ENCODE measurements around the gene B4GALNT4.
A peak's percentile ranks its signal among the peaks of the same experiment; 100 is the strongest.
"Not testable (repeated sequence)": the region's sequence is repeated elsewhere in the genome, so short reads cannot be mapped to it uniquely, and the experiment has no call there.

B4GALNT4 gene

DNA sequence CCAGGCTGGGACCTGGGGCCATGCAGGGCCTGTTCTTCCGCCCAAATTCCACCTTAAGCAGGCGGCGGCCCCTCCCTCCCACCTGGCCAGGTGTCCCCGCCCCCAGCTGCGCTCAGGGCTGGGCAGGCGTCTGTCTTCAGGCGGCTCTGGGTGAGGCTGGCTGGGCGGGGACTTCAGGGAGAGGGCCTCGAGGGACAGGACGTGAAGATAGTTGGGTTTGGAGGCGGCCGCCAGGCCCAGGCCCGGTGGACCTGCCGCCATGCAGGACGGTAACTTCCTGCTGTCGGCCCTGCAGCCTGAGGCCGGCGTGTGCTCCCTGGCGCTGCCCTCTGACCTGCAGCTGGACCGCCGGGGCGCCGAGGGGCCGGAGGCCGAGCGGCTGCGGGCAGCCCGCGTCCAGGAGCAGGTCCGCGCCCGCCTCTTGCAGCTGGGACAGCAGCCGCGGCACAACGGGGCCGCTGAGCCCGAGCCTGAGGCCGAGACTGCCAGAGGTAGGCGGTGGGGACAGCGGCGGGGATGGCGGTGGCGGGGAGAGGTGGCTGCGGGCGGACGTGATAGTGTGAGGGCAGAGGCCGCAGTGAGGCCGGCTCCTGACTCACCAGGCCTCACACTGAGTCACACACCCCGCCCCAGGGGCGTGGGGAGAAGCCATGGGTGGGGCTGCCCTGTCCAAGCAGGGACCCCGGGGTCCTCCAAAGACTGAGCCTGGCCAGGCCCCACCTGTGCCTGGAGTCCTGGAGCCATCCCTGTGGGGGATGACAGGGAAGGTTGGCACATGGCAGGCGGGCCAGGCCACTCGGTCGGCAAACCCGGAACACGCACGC lies 24.9 kb downstream of the B4GALNT4 start, which contains the start of gene PKP3:
Gene PKP3, plus strand, starts transcription at position 176 of the 824 bp plus-strand sequence. Its CDS starts 84 bp downstream, at position 260.
- DNase-seq, result no peak

DNA sequence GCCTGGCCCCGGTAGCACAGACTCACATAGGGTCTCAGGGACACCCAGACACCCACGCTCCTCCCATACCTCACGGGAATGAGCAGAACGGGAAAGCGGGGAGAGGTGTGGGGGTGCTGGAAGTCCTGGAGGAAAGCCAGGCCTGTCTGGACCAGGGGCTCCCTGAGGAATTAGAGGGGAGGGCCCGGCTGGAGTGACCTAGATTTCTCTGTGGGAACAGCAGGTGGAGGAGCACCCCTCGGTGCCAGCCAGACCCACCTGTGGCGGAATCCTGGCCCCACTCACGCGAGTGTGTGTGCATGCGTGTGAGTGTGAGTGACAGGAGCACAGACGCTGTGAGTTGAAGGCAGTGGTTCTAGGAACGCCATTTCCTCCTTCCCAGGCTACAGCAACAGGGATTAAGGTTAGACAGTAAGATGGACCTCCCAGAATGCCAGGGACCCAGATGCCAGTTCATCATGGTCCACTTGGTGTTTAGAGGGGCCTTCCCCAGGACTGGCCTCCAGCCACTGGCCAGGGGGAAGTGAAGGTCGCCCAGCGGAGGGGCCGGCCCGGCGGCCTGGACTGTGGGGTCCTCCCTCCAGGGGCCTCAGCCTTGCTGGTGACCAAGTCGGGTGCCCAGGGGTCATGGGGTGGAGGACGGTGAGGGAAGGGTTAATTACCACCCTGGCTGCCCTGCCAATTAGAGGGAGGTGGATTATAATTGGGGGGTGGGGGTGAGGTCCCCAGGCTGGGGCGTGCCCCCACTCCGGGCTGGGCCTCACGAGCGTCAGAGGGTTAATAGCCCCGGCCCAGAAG lies 25.8 kb downstream of the B4GALNT4 start:
- DNase-seq, result no peak

DNA sequence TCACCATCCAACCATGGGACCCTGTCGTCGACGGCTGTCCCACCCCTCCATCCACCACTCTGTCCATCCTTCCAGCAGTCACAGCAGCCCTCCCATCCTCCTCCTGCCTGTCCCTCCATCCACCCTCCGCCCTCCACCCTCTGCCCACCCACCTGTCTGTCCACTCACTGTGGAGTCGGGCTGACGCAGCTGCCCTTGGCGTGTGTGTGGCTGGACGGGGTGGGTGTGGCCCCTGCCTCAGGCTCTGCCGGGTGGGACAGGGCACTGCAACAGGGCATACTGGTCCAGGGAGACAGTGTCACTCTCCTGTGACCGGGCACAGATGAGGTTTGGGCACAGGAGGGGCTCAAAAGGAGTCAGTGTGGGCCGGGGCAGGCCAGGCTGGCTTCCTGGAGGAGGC lies 26.6 kb downstream of the B4GALNT4 start:
- no peak for DNase-seq

DNA sequence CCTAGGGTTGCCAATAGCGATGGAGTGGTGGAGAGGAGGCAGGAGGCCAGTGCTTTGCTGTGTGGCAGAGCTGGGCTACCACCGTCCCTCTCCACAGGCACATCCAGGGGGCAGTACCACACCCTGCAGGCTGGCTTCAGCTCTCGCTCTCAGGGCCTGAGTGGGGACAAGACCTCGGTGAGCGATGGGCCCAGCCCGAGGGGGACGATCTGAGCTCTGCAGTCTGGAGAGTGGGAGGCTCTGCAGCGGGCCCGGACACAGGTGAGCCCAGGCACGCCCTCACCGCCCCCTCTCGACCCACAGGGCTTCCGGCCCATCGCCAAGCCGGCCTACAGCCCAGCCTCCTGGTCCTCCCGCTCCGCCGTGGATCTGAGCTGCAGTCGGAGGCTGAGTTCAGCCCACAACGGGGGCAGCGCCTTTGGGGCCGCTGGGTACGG lies 27.2 kb downstream of the B4GALNT4 start:
- no peak for DNase-seq

DNA sequence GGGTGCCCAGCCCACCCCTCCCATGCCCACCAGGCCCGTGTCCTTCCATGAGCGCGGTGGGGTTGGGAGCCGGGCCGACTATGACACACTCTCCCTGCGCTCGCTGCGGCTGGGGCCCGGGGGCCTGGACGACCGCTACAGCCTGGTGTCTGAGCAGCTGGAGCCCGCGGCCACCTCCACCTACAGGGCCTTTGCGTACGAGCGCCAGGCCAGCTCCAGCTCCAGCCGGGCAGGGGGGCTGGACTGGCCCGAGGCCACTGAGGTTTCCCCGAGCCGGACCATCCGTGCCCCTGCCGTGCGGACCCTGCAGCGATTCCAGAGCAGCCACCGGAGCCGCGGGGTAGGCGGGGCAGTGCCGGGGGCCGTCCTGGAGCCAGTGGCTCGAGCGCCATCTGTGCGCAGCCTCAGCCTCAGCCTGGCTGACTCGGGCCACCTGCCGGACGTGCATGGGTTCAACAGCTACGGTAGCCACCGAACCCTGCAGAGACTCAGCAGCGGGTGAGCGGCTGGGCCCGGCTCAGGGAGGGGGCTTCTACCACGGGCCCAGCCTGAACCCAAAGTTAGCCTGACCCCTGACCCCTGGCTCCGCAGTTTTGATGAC lies 27.7 kb downstream of the B4GALNT4 start:
- no peak for DNase-seq

DNA sequence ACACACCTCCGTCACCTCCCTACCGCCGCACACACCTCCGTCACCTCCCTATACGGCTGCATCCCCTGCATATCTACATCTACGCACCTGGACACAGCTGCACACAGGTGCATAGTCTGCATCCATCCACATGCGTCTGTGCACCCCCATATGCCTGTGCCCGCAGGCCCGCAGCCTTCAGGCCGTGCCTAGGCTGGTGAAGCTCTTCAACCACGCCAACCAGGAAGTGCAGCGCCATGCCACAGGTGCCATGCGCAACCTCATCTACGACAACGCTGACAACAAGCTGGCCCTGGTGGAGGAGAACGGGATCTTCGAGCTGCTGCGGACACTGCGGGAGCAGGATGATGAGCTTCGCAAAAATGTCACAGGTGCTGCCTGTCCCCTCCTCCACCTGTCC lies 29.5 kb downstream of the B4GALNT4 start:
- DNase-seq, result no peak

DNA sequence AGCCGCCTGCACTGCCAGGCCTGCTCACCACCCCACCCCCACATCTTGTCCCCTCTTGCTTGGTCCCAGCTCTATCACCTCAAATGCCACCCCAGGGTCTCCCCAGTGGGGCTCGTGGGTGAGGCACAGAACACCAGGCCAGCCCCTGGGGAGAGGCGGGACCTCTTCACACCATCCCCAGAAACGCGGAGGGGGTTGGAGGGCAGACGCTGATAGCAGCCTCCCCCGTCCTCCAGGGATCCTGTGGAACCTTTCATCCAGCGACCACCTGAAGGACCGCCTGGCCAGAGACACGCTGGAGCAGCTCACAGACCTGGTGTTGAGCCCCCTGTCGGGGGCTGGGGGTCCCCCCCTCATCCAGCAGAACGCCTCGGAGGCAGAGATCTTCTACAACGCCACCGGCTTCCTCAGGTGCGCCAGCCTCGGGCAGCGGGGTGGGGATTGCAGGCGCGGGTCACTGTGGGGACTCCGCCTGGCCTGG lies 30.5 kb downstream of the B4GALNT4 start:
- DNase-seq, result no peak

DNA sequence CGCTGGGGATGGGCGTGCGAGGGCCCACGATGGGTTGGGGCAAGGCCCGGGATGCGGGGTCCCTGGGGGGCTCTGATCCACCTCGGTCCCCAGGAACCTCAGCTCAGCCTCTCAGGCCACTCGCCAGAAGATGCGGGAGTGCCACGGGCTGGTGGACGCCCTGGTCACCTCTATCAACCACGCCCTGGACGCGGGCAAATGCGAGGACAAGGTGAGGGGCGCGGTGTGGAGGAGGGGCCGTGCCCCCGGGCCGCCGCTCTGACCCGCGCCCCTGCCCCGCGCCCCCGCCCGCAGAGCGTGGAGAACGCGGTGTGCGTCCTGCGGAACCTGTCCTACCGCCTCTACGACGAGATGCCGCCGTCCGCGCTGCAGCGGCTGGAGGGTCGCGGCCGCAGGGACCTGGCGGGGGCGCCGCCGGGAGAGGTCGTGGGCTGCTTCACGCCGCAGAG lies 31.0 kb downstream of the B4GALNT4 start:
- no peak for DNase-seq

DNA sequence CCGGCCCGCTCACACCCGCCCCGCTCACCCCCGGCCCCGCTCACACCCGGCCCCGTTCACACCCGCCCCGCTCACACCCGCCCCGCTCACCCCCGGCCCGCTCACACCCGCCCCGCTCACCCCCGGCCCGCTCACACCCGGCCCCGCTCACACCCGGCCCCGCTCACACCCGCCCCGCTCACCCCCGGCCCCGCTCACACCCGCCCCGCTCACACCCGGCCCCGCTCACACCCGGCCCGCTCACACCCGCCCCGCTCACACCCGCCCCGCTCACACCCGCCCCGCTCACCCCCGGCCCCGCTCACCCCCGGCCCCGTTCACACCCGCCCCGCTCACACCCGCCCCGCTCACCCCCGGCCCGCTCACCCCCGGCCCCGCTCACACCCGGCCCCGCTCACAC lies 31.9 kb downstream of the B4GALNT4 start:
- DNase-seq, result not testable (repeated sequence)

DNA sequence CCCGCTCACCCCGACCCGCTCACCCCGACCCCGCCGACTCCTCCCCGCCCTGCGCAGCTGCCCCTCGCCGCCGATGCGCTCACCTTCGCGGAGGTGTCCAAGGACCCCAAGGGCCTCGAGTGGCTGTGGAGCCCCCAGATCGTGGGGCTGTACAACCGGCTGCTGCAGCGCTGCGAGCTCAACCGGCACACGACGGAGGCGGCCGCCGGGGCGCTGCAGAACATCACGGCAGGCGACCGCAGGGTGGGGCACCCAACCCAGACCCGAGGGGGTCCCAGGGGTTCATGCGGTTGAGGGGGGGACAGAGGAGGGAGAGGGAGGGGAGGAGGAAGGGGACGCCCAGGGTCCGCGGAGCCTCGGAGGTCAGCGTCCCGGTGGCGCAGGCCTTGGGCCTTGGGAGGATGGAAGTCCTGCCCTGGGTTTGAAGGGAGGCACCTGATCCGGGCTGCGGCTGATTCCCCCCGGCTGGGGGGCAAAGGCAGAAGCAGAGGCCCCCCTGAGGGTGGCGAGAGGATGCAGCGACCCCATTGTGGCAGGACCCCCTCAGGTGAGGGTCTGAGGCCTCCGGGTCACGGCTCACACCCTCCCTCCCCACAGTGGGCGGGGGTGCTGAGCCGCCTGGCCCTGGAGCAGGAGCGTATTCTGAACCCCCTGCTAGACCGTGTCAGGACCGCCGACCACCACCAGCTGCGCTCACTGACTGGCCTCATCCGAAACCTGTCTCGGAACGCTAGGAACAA lies 33.9 kb downstream of the B4GALNT4 start:
- no peak for DNase-seq

DNA sequence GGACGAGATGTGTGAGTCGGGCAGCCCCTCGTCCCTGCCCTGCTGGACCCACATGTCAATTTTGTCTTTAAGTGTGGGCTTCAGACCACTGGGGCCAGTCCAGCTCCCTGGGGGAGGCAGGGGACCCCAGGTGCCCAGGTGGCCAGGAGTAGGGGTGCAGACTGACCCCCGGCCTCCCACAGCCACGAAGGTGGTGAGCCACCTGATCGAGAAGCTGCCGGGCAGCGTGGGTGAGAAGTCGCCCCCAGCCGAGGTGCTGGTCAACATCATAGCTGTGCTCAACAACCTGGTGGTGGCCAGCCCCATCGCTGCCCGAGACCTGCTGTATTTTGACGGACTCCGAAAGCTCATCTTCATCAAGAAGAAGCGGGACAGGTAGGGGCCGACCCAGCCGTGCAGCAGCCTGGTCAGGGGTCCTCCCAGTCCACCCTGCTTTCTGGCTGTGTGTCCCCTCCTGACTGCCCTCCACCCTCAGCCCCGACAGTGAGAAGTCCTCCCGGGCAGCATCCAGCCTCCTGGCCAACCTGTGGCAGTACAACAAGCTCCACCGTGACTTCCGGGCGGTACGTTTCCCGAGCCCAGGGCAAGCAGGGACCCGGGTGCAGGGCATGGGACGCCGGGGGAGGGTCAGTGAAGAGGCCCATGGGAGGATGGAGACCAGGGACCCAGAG lies 34.6 kb downstream of the B4GALNT4 start:
- no peak for DNase-seq

DNA sequence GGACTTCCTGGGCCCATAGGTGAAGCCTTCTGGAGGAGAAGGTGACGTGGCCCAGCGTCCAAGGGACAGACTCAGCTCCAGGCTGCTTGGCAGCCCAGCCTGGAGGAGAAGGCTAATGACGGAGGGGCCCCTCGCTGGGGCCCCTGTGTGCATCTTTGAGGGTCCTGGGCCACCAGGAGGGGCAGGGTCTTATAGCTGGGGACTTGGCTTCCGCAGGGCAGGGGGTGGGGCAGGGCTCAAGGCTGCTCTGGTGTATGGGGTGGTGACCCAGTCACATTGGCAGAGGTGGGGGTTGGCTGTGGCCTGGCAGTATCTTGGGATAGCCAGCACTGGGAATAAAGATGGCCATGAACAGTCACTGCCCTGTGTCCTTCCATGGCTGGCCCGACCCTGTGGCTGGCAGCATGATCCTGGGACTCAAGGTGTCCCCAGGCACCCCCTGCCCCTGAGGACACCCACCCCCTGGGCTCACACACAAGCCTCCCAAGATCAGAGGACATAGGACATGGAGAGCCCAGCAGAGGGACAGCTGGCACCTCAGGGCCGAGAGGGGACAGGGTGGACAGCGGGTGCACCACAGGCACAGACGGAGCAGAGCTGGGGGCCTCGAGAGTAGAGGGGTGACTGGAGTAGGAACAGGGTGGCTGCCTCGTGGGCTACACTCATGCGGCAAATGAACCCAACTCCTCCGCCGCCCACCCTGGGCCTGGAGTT lies 35.4 kb downstream of the B4GALNT4 start:
- DNase-seq, result no peak

DNA sequence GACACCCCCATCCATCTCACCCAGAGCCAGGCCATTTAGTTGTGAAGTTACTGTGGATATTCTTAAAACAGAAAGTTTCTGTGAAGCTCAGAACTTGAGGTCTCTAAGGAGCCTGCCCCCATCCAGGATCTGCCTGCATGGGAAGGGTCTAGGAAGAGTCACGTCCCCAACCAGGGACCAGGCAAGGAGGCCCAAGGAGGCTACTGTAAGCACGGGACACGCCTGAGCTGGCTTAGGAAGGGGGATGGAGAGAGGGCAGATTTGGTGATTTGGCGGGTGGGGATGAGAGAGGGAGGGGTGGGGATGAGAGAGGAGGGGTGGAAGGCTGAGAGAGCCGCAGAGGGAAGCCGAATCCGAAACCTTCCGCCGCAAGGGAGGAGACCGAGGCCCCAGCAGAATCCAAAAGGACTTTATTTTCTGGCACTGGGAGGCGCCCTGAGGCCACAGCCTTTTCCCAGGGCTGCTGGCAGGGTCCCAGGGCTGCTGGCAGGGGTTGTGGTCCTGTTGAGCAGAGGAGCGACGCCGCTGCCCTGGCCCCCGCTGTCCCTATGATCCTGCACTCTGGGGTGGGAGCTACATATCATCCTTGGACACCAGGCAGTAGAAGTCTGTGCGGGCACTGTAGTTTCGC lies 36.1 kb downstream of the B4GALNT4 start:
- no peak for DNase-seq

DNA sequence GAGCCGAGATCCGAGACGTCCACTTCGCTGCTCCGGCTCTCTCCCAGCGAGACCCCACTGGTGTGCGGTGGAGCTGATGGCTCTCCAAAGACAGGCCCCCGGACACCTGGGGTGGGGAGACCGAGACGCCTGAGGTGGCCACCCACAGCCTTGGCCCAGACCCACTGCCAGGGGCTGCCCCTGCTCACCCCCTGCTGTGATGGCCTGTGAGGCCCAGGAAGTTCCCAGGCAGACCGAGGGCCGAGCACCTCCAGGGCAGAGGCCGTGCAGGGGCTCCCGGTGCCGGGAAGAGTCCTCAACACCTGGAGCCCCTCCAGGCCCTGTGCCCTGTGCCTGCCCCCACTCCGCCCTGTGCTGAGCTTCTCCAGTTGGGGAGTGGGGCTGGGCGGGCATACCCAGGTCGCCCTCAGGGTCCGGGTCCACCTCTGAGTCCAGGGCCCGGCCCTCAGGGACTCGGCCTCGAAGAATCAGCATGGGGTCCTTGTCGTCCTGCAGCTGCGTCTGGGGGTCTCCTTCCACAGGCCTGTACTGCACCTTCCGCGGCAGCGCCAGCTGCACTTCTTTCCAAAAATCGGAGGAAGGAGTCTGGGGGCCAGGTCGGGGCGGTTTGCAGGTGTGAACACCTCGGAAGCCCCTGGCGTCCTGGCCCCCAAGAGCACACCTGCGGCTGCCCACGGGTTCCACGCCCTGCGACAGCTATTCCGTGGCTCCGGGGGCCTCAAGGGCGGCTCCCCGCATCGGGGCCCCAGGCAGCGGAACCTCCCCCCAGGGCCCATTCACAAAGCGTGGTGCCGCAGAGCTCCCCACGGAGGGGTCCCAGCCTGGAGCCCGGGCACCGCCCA lies 36.9 kb downstream of the B4GALNT4 start:
- DNase-seq, result no peak

DNA sequence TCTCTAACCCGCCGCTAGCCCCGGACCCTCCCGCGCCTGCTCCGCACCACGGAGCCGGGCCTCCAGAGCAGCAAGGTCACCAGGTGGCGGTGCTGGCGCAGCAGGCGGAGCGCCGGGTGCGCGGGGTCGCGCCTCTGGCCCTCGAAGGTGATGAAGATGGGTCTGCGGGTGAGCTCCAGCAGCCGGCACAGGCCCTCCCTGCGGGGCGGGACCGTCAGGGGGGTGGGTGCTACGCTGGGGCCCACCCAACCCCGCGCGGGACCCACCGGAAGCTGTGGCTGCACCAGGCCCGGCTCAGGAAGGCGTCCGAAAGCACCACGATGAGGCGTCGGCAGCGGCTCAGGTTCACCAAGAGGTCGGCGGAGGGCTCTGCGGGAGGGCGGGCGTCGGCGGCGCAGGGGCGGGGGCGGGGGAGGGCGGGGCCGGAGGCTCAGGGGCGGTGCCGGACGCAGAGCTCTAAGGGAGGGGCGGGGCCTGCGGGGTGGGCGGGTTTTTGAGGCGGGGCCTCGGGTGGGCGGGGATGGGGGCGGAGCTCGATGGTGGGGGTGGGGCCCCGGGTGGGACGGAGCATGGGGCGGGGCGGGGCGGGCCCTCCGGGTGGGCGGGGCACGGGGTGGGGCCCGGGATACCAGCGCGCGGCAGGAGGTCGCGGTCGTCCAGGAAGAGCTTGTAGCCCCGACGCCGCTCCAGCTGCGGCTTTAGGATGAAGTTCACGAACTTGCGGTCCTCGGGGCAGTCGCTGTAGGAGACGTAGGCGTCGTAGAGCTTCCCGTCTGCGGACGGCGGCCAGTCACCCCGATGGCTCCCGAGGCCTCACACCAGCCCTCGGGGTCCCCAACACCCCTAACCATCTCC lies 37.7 kb downstream of the B4GALNT4 start:
- peak; percentile 90 for DNase-seq

DNA sequence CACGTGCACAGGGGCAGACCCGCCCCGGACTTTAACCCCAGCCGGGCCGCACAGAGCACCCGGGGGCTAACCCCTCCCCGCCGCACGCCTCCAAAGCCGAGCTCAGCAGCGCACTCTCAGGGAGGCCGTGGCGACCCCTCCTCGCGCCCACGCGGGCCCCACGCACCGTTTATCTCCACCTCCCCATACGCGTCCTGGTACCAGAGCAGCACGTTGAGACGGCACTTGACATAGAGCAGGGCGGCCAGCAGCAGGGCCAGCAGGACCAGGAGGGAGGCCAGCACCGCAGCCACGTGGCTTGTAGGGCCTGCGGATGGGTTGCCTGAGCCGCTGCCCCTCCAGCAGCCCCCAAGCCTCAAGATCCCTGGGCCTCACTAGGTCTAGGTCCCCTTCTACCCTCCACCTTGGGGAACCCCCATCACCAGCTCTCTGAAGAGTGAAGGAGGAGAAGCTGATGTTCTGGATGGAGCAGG lies 38.4 kb downstream of the B4GALNT4 start:
- DNase-seq, result no peak

DNA sequence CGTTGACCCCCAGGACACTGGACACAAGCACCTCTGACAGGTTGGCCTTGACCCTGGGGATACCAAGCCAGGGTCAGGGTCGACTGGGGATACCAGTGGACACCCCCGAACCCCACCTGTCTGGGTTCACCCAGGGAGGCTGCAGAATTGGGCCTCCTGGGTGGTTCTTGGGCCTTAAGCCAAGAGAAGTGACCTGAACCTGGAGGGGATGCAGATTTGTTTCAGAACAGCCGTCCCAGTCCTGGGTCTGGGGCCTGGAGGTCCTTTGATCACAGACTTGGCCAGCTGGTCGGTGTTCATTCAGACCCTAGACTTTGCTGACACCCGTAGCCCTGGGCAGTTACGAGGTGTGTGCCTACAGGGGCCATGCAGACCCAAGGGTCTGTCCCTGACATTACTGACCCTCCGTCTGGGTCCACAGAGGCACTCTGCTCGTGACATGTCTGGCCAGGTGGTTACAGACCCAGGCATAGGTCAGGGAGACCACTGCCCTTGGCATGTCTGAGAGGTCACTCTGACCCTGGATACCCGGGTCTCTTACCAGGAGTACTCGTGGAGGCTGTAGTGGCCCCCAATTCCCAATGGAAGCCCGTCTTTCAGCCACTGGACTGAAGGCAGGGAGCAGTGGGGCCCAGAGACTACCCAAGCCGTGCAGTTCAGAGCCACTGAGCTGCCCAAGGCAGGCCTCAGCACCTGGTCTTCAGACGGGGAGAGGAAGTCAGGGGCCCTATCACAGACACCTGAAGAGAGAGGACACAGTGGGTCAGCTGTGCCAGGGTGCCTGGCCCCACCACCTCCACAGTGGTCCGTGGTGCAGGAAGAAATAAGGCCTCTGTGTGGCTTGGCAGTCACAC lies 39.1 kb downstream of the B4GALNT4 start:
- no peak for DNase-seq
